ENCODE measurements around the gene VPS54. TPM values are rescaled to one million over a fixed set of nuclear protein-coding genes. Genes with fewer than 3 reads are reported as not detected.
A peak's percentile ranks its signal among the peaks of the same experiment; 100 is the strongest.

VPS54 gene
- total and polyA plus RNA-seq, 9 of the 15 experiments (the other 6 are each of a cell fraction or from before 2014, with no cell fraction given), result 4.9 to 23.2 (median 13.2) TPM

GRCh38 chr2:64017811-64018700 lies 1.2 kb downstream of the VPS54 start (continued):
- TF ChIP-seq RREB1 (CRISPR knock-in tag; IDR thresholded peaks at IDR 0.05), result 0 out of 2 replicates have a peak, but pooled peaks have one; percentile 38
- TF ChIP-seq ZNF436 (CRISPR knock-in tag; IDR thresholded peaks at IDR 0.05), result no peak
- TF ChIP-seq UBTF (IDR thresholded peaks at IDR 0.05; ENCODE audit: borderline replicate concordance in 1 of 2, low read depth in 2 of 2, low read length in 2 of 2), result peak in 1 of 2 experiments; percentile 3; a peak in 1 of 4 replicates
- TF ChIP-seq STAT5A (IDR thresholded peaks at IDR 0.05; ENCODE audit: borderline replicate concordance, low read length), result peak; percentile 12; the same call in 1 of the 2 replicates
- no peak for TF ChIP-seq CBX5 (IDR thresholded peaks at IDR 0.05; ENCODE audit: borderline replicate concordance, low read depth)
- TF ChIP-seq FOSL1 (tag; conservative IDR thresholded peaks at IDR 0.05), result 0 out of 2 replicates have a peak, but pooled peaks have one; percentile 31
- TF ChIP-seq KDM1A (IDR thresholded peaks at IDR 0.05), result peak in 1 of 2 experiments; percentile 29; a peak in 2 of 4 replicates
- TF ChIP-seq MLLT1 (IDR thresholded peaks at IDR 0.05), result 0 out of 4 replicates have a peak, but pooled peaks have one; percentile 43 to 64
- TF ChIP-seq MYNN (IDR thresholded peaks at IDR 0.05), result no peak
- TF ChIP-seq MYNN (CRISPR knock-in tag; IDR thresholded peaks at IDR 0.05), result no peak
- 0 out of 2 replicates have a peak, but pooled peaks have one; percentile 41 for TF ChIP-seq MECOM (CRISPR knock-in tag; IDR thresholded peaks at IDR 0.05)
- peak; percentile 79 for TF ChIP-seq PKNOX1 (IDR thresholded peaks at IDR 0.05)
- TF ChIP-seq ZBTB7A (IDR thresholded peaks at IDR 0.05; ENCODE audit: borderline replicate concordance, control insufficient read depth, low read depth, low read length), result no peak
- TF ChIP-seq TAF1 (IDR thresholded peaks at IDR 0.05; ENCODE audit: control insufficient read depth, extremely low read depth, insufficient read depth, low read length, severe bottlenecking), result peak; percentile 17
- TF ChIP-seq HDAC1 (IDR thresholded peaks at IDR 0.05), result 0 out of 4 replicates have a peak, but pooled peaks of 1 of the 2 experiments have one; percentile 48

Data from K562 (cell line).